Ammon's horn (tissue), 1 donor: ENCODE results near the gene UBXN6.

Experiments used
- DNase-seq: peaks from one replicate; pipeline ENCODE4 v3.0.0-alpha.2; 2016; ENCODE audit warnings: low spot score

The UBXN6 gene

GRCh38 chr19:4442819-4443146 is 14.8 kb downstream of the UBXN6 start:
- DNase-seq, result no peak

GRCh38 chr19:4441994-4442818 is 15.4 kb downstream of the UBXN6 start:
- DNase-seq, result no peak

- DNase-seq, result peak; percentile 64
Observed at GRCh38 chr19:4439243-4439642, 18.4 kb downstream of the UBXN6 start.

- DNase-seq, result no peak
Observed at GRCh38 chr19:4437103-4437502, 20.5 kb downstream of the UBXN6 start.

GRCh38 chr19:4436231-4436630 is 21.4 kb downstream of the UBXN6 start:
- DNase-seq, result no peak

- DNase-seq, result no peak
Observed at GRCh38 chr19:4434391-4434790, 23.2 kb downstream of the UBXN6 start.

- DNase-seq, result no peak
Observed at GRCh38 chr19:4432918-4433506, 24.6 kb downstream of the UBXN6 start.

- peak; percentile 57 for DNase-seq
Observed at GRCh38 chr19:4431808-4432674, 25.6 kb downstream of the UBXN6 start.

GRCh38 chr19:4431296-4431695 is 26.3 kb downstream of the UBXN6 start:
- DNase-seq, result no peak

- DNase-seq, result peak; percentile 82
Observed at GRCh38 chr19:4430760-4431159, 26.8 kb downstream of the UBXN6 start.

GRCh38 chr19:4429771-4430171 is 27.8 kb downstream of the UBXN6 start:
- no peak for DNase-seq

- DNase-seq, result no peak
Observed at GRCh38 chr19:4429256-4429655, 28.3 kb downstream of the UBXN6 start.

GRCh38 chr19:4428326-4428975 is 29.1 kb downstream of the UBXN6 start:
- no peak for DNase-seq

- DNase-seq, result no peak
Observed at GRCh38 chr19:4425537-4425936, 32.1 kb downstream of the UBXN6 start.

GRCh38 chr19:4423416-4424126 is 34.0 kb downstream of the UBXN6 start:
- DNase-seq, result no peak

- DNase-seq, result no peak
Observed at GRCh38 chr19:4416268-4416667, 41.3 kb downstream of the UBXN6 start.

GRCh38 chr19:4415352-4415751 is 42.2 kb downstream of the UBXN6 start:
- peak; percentile 68 for DNase-seq

GRCh38 chr19:4414800-4415321 is 42.7 kb downstream of the UBXN6 start:
- DNase-seq, result no peak

- DNase-seq, result no peak
Observed at GRCh38 chr19:4414144-4414799, 43.3 kb downstream of the UBXN6 start.

- DNase-seq, result no peak
Observed at GRCh38 chr19:4413588-4413987, 44.0 kb downstream of the UBXN6 start.
